Kidney (tissue), 14 donors: Measurements from ENCODE around the gene AKR7A2. TPM values are rescaled to one million over a fixed set of nuclear protein-coding genes. Genes with fewer than 3 reads are reported as not detected.

ENCODE experiments used
- DNase-seq, 5 donors: peaks; one replicate each; pipeline ENCODE4 v3.0.0-alpha.2; 2013 to 2020
- FAIRE-seq: peaks from 2 replicates; lab custom pipeline; 2012; peaks lifted over from hg19 to GRCh38; lab: Jason Lieb, UNC
- H3K27ac ChIP-seq, 2 donors: one replicate each; pipeline ENCODE4 v1.7.0; 2013; ENCODE audit warnings: low read depth in 2 of 2, low read length in 2 of 2, inconsistent platforms in 1 of 2
- H3K27me3 ChIP-seq: one replicate; pipeline ENCODE4 v1.7.1; 2013; ENCODE audit warnings: low read length, inconsistent platforms; ENCODE audit not compliant: control insufficient read depth, insufficient read depth
- H3K36me3 ChIP-seq, 3 donors: one replicate each; pipeline versions ENCODE4 v1.7.0 to v1.7.1; 2013; ENCODE audit warnings: low read length in 3 of 3, control low read depth in 1 of 3, inconsistent platforms in 1 of 3; ENCODE audit not compliant: insufficient read depth in 3 of 3, control insufficient read depth in 2 of 3
- H3K4me1 ChIP-seq, 3 donors: one replicate each; pipeline versions ENCODE4 v1.7.0 to v1.7.1; 2013; ENCODE audit warnings: low read length in 3 of 3, inconsistent platforms in 1 of 3, low read depth in 1 of 3; ENCODE audit not compliant: control insufficient read depth in 2 of 3, insufficient read depth in 2 of 3
- H3K4me3 ChIP-seq, 3 donors: one replicate each; pipeline versions ENCODE4 v1.7.0 to v1.8.1; 2013; ENCODE audit warnings: low read length in 3 of 3, control low read depth in 1 of 3, inconsistent platforms in 1 of 3
- H3K9ac ChIP-seq, 3 donors: one replicate each; pipeline versions ENCODE4 v1.7.0 to v1.7.1; 2013; ENCODE audit warnings: low read length in 3 of 3, control low read depth in 1 of 3, inconsistent platforms in 1 of 3
- H3K9me3 ChIP-seq, 3 donors: one replicate each; pipeline versions ENCODE4 v1.7.0 to v1.7.1; 2013; ENCODE audit warnings: low read length in 3 of 3, control low read depth in 1 of 3, inconsistent platforms in 1 of 3; ENCODE audit not compliant: control insufficient read depth in 2 of 3, insufficient read depth in 1 of 3
- CTCF ChIP-seq: IDR thresholded peaks from 3 replicates; pipeline ENCODE4 v1.5.1; 2012; ENCODE audit warnings: mild to moderate bottlenecking, moderate library complexity, borderline replicate concordance; ENCODE audit not compliant: insufficient read depth; ENCODE audit errors: extremely low read depth
- intact Hi-C: fragments of 100-400 bp; cut with DNase I; formaldehyde crosslinking; loops from one replicate; pipeline ENCODE4 v1.11.1; 2022
- polyA plus RNA-seq: library from polyadenylated mRNA; stranded (reverse); fragments of 350-450 nt; fragmentation: Illumina TruSeq; extraction: RNeasy Lipid Tissue Mini Kit (QIAGEN cat#74804); gene quantifications from one replicate; pipeline ENCODE4 v1.2.3, GENCODE V29; 2014; ENCODE audit warnings: low read depth, low replicate concordance; ENCODE audit not compliant: insufficient read depth
- total RNA-seq: library from RNA; stranded (reverse); fragmentation: NEBNext Ultra II Directional; extraction: Animal tissue kit (Norgen Biotek cat#: 25700); gene quantifications from one replicate; pipeline ENCODE4 v1.2.1, GENCODE V29; 2021
- donor health status: control.
- donor health status: control.
- donor health status: control.
- donor health status: control.
- donor health status: control.
- donor health status: DM: yes; HTN: yes; CAD: no.
- donor health status: Normal renal cell carcinoma (clear cell type).

The AKR7A2 gene
- total and polyA plus RNA-seq, 2 donors from 2014 or later: 53.1 to 139 TPM

- Histone ChIP-seq H3K9ac (no peak overlapping the region), H3K27ac (no peak overlapping the region), H3K27me3 (no peaks in the 10 kb centered on the region), H3K4me3 (no peak overlapping the region), H3K36me3 (peaks cover 0 to 2% (median 0%) of the 10 kb centered on the region in 3 donors), H3K9me3 (no peaks in the 10 kb centered on the region), H3K4me1 (no peaks in the 10 kb centered on the region)
- no peak for FAIRE-seq
- intact Hi-C loops: no loop called here
- TF ChIP-seq CTCF: no peak
- no peak for DNase-seq
Measured at GRCh38 chr1:19333587-19334354, 21.8 kb upstream of the AKR7A2 start.

- intact Hi-C loops: no loop called here
- TF ChIP-seq CTCF: no peak
- no peak overlapping the region for H3K27ac ChIP-seq
- H3K9ac ChIP-seq: no peak overlapping the region
- no peaks in the 10 kb centered on the region for H3K9me3 ChIP-seq
- no peak for FAIRE-seq
- H3K4me3 ChIP-seq: no peak overlapping the region
- DNase-seq: no peak
- H3K36me3 ChIP-seq: peaks cover 0 to 7% (median under 1%) of the 10 kb centered on the region in 3 donors
- no peaks in the 10 kb centered on the region for H3K27me3 ChIP-seq
- H3K4me1 ChIP-seq: no peaks in the 10 kb centered on the region
Measured at GRCh38 chr1:19332832-19333231, 20.9 kb upstream of the AKR7A2 start.

GRCh38 chr1:19331262-19331878 lies 19.4 kb upstream of the AKR7A2 start:
- peaks cover 3 to 11% (median 5%) of the 10 kb centered on the region in 3 donors for H3K36me3 ChIP-seq
- H3K27me3 ChIP-seq: no peaks in the 10 kb centered on the region
- H3K9me3 ChIP-seq: no peaks in the 10 kb centered on the region
- no peak for FAIRE-seq
- intact Hi-C loops: no loop called here
- H3K4me1 ChIP-seq: no peaks in the 10 kb centered on the region
- no peak overlapping the region for H3K4me3 ChIP-seq
- no peak overlapping the region for H3K9ac ChIP-seq
- no peak for TF ChIP-seq CTCF
- H3K27ac ChIP-seq: no peak overlapping the region
- DNase-seq: no peak
